ENCODE measurements around the gene HEMK1. TPM values are rescaled to one million over a fixed set of nuclear protein-coding genes. Genes with fewer than 3 reads are reported as not detected.

Gene HEMK1
- total RNA-seq, 4 donors from 2014 or later = 4.6 to 10.6 (median 6.3) TPM

- H3K9me3 ChIP-seq = no peaks in the 10 kb centered on the region
- TF ChIP-seq POLR2AphosphoS5 (IDR thresholded peaks at IDR 0.05) (no peak), EP300 (IDR thresholded peaks at IDR 0.05) (no peak), CTCF (IDR thresholded peaks at IDR 0.05) (no peak), POLR2A (IDR thresholded peaks at IDR 0.05; ENCODE audit: low read depth) (no peak)
- no peak overlapping the region for H3K4me3 ChIP-seq
- intact Hi-C loops (cut with DNase I) = no loop called here
- H3K27ac ChIP-seq (replicated peaks in 1 of 4) = peak overlapping the region; percentile 84 to 99 (median 97)
- DNase-seq (ENCODE audit: extremely low spot score) = no peak
- H3K27me3 ChIP-seq = no peaks in the 10 kb centered on the region
- peaks cover 0 to 14% (median 4%) of the 10 kb centered on the region in 4 donors for H3K36me3 ChIP-seq
- peaks cover 41 to 55% (median 51%) of the 10 kb centered on the region in 4 donors for H3K4me1 ChIP-seq
- 82% methylated on average over 1 of the region's 1 CpG for WGBS
Measured at GRCh38 chr3:50599716-50600118, 30.4 kb downstream of the HEMK1 start.

DNA sequence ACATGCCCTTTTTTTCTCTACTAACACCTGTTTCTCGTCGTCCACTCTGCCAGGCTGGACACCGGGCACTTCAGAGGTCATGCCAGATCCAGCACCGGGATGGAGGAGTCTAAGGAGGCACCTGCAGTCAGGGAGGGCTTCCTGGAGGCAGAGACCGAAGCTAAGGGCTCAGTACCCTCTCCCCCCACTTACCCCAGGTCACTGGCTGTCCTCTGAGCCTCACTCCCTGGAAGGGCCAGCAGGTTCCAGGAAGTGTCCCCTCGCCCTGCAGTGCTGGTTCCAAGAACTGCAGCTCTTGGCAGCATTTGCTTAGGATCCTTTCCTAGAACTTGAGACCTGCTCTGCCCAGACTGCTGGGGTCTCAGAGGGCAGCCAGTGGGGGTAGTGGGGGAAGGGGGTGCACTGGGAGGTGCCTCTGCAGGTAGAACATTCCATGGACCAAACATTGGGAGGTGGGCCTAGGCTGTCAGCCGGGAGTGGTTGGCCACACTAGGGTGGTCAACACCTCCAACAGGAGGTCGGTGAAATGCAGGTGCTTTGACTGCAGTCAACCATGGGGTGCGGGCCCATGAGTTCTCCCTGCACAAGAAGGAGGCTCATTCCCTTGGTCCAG lies 30.9 kb downstream of the HEMK1 start:
- no peak overlapping the region for H3K4me3 ChIP-seq

DNA sequence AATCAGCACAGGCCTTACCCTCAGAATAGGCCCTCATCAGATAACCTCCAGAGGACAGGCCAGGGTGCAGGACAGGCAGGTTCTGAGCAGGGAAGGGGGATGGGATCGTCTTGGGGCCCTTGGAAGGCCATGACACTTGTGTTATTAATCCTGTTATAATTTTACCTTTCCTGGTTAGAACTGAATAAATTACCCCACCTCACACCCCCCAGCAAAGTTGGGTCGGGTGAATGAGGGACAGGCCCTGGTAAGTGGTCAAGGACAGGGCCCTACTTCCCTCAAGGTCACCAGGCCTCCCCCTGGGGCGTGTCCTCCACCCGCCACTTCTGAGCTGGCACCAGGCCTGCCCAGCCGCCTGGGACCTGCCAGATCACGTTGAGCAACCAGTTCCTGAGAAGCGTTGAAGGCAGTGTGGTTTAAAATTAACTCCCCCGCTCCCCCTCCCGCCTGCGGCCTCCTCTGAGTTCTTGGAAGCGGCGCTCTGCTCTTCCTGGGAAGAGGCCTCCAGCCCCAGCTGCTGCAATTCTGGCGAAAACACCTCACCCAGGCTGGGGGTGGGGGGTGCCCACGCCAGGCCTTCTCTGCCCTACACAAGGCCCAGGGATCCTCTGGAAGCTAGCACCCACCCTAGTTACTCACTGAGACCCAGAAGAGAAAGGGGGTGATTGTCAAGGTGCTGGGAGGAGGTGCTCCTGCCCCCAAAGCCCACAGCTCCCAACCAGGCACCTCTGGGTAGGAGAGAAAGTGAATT lies 31.7 kb downstream of the HEMK1 start:
- Histone ChIP-seq H3K4me3 (peak overlapping the region; percentile 20 to 37 (median 30)), H3K27me3 (no peaks in the 10 kb centered on the region), H3K36me3 (peaks cover 0 to 26% (median 8%) of the 10 kb centered on the region in 4 donors), H3K27ac (replicated peaks in 1 of 4) (peak overlapping the region; percentile 84 to 99 (median 97)), H3K9me3 (no peaks in the 10 kb centered on the region), H3K4me1 (peaks cover 54 to 68% (median 63%) of the 10 kb centered on the region in 4 donors)
- peak; percentile 99 for DNase-seq (ENCODE audit: extremely low spot score)
- intact Hi-C loops (cut with DNase I) = no loop called here
- no peak for TF ChIP-seq POLR2A (IDR thresholded peaks at IDR 0.05; ENCODE audit: low read depth)
- TF ChIP-seq EP300 (IDR thresholded peaks at IDR 0.05) = peak; percentile 73
- TF ChIP-seq POLR2AphosphoS5 (IDR thresholded peaks at IDR 0.05) = peak; percentile 83 to 95
- TF ChIP-seq CTCF (IDR thresholded peaks at IDR 0.05) = no peak
- WGBS = 9% methylated on average over 14 of the region's 14 CpGs

More for the DNA sequence above, 30.9 kb downstream of the HEMK1 start:
- no peak for DNase-seq (ENCODE audit: extremely low spot score)
- Histone ChIP-seq H3K27me3 (no peaks in the 10 kb centered on the region), H3K27ac (replicated peaks in 1 of 4) (peak overlapping the region; percentile 84 to 99 (median 97)), H3K9me3 (no peaks in the 10 kb centered on the region), H3K36me3 (peaks cover 0 to 20% (median 4%) of the 10 kb centered on the region in 4 donors), H3K4me1 (peaks cover 46 to 61% (median 57%) of the 10 kb centered on the region in 4 donors)
- TF ChIP-seq EP300 (IDR thresholded peaks at IDR 0.05) (no peak), POLR2A (IDR thresholded peaks at IDR 0.05; ENCODE audit: low read depth) (no peak), CTCF (IDR thresholded peaks at IDR 0.05) (no peak), POLR2AphosphoS5 (IDR thresholded peaks at IDR 0.05) (no peak)
- intact Hi-C loops (cut with DNase I) = no loop called here
- 75% methylated on average over 6 of the region's 9 CpGs for WGBS

- Histone ChIP-seq H3K36me3 (peaks cover 5 to 43% (median 25%) of the 10 kb centered on the region in 4 donors), H3K27me3 (no peaks in the 10 kb centered on the region), H3K27ac (replicated peaks in 1 of 4) (peak overlapping the region; percentile 84 to 99 (median 97)), H3K4me3 (no peak overlapping the region), H3K4me1 (peaks cover 68 to 85% (median 74%) of the 10 kb centered on the region in 4 donors), H3K9me3 (no peaks in the 10 kb centered on the region)
- DNase-seq (ENCODE audit: extremely low spot score) = no peak
- intact Hi-C loops (cut with DNase I) = no loop called here
- TF ChIP-seq POLR2AphosphoS5 (IDR thresholded peaks at IDR 0.05) = no peak
- no peak for TF ChIP-seq CTCF (IDR thresholded peaks at IDR 0.05)
- no peak for TF ChIP-seq EP300 (IDR thresholded peaks at IDR 0.05)
- no peak for TF ChIP-seq POLR2A (IDR thresholded peaks at IDR 0.05; ENCODE audit: low read depth)
- WGBS = 62% methylated on average over 6 of the region's 9 CpGs
Measured at GRCh38 chr3:50602595-50603191, 33.4 kb downstream of the HEMK1 start.

Data from esophagus muscularis mucosa (tissue), 4 donors.